PFSK-1 (cell line): ENCODE measurements around the gene HES7.

Source experiments
- FOXP2 ChIP-seq: optimal IDR thresholded peaks from 2 replicates; pipeline ENCODE3; 2011; ENCODE audit warnings: borderline replicate concordance, control low read depth, inconsistent platforms; ENCODE audit not compliant: insufficient read depth; ENCODE audit errors: extremely low read length, extremely low read depth
- POLR2AphosphoS5 ChIP-seq: IDR thresholded peaks from 2 replicates; pipeline ENCODE4 v1.6.1; 2012; ENCODE audit warnings: low read depth, mild to moderate bottlenecking, control low read depth, low read length, moderate library complexity
- REST ChIP-seq, 2 experiments: IDR thresholded peaks; 2 replicates each; pipeline versions ENCODE4 v1.6.1 to v1.8.0; 2011 to 2012; ENCODE audit warnings: low read depth in 2 of 2, low read length in 2 of 2, control low read depth in 1 of 2, inconsistent platforms in 1 of 2, mild to moderate bottlenecking in 1 of 2, moderate library complexity in 1 of 2; ENCODE audit not compliant: insufficient read depth in 1 of 2
- SIN3A ChIP-seq: IDR thresholded peaks from 2 replicates; pipeline ENCODE4 v1.6.1; 2012; ENCODE audit warnings: mild to moderate bottlenecking, low read length, moderate library complexity, borderline replicate concordance; ENCODE audit not compliant: insufficient read depth
- TAF1 ChIP-seq: IDR thresholded peaks from 2 replicates; pipeline ENCODE4 v1.6.1; 2012; ENCODE audit warnings: low read length, control low read depth, borderline replicate concordance; ENCODE audit not compliant: insufficient read depth

Gene HES7

GRCh38 chr17:8074554-8074953 is 49.4 kb downstream of the HES7 start:
- TF ChIP-seq FOXP2 (no peak), REST (IDR thresholded peaks at IDR 0.05; ENCODE audit: insufficient read depth in 1 of 2, low read depth in 2 of 2, low read length in 2 of 2) (no peak), POLR2AphosphoS5 (no peak), SIN3A (no peak), TAF1 (no peak)

GRCh38 chr17:8073627-8074484 is 50.0 kb downstream of the HES7 start:
- TF ChIP-seq TAF1 (no peak), POLR2AphosphoS5 (no peak), REST (IDR thresholded peaks at IDR 0.05; ENCODE audit: insufficient read depth in 1 of 2, low read depth in 2 of 2, low read length in 2 of 2) (no peak), FOXP2 (peak; percentile 31)

DNA sequence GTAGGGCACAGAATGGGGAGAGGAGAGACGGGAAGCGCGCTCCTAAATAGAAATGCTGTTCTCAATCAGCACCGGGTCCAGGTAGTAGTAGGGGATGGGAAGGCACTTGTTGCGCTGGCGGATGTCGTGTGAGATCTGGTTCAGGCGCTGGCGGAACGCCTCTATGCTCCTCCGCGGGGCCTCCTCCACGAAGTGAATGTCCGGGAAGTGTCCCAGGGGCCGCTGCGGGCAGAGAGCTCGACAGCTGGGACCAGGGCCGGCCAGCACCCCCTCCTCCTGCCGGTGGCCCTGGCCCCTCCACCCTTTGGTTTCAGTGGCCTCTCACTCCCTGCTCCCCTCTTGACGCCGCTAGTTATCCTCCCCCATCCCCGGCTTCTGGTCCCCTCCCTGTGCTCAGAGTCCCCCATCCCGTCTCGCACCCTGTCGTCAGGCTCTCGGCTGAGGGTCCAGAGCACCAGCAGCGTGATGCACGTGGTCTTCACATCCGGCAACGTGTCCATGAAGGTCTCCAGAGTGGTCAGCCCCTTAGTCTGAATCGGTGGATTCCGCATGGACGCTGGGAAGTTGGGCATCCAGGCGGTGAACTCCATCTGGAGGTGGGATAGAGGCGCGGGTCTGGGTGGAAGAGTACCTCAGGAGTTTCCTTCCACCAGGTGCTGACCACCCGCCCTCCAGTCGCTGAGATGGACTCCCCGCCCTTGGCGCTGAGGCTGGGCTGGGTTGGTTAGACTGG is 51.0 kb downstream of the HES7 start:
- TF ChIP-seq REST (IDR thresholded peaks at IDR 0.05; ENCODE audit: insufficient read depth in 1 of 2, low read depth in 2 of 2, low read length in 2 of 2): no peak
- no peak for TF ChIP-seq TAF1
- TF ChIP-seq POLR2AphosphoS5: no peak
- no peak for TF ChIP-seq FOXP2
- no peak for TF ChIP-seq SIN3A

DNA sequence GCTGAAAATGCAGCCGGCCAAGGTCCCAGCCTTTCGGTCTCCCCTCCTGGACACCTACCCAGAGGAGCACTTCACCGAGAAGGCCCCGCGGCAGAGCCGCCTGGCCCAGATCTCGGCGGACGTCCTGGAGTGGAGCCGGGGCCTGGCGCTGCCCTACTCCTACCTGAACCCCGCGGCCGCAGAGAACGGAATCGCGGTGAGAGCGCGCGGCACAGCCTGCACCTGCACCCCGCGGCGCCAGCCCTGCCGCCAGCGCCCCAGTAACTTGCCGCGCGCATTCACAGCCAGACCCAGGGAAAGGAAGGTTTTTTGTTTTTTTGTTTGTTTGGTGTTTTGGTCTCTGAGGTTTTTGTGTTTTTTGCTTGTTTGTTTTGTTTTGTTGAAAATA is 51.6 kb downstream of the HES7 start:
- no peak for TF ChIP-seq REST (IDR thresholded peaks at IDR 0.05; ENCODE audit: insufficient read depth in 1 of 2, low read depth in 2 of 2, low read length in 2 of 2)
- TF ChIP-seq SIN3A: no peak
- TF ChIP-seq FOXP2: no peak
- no peak for TF ChIP-seq POLR2AphosphoS5
- TF ChIP-seq TAF1: no peak
